ENCODE results near the gene ALK. TPM values are rescaled to one million over a fixed set of nuclear protein-coding genes. Genes with fewer than 3 reads are reported as not detected.

The ALK gene
- total RNA-seq, 1 experiment from 2014 or later, result 14.7 TPM

GRCh38 chr2:29187926-29188325 is 733.5 kb downstream of the ALK start:
- ChIA-PET POLR2A (ENCODE audit: low non-redundant PET) (no interaction called here), CTCF (no interaction called here)
- Histone ChIP-seq H3K36me3 (ENCODE audit: insufficient read depth, low read length, poor library complexity, severe bottlenecking) (no peaks in the 10 kb centered on the region), H3K9me3 (ENCODE audit: low read depth, low read length, poor library complexity, severe bottlenecking) (no peaks in the 10 kb centered on the region), H3K4me1 (ENCODE audit: insufficient read depth, low read length, poor library complexity, severe bottlenecking) (peaks cover 29% of the 10 kb centered on the region), H3K4me3 (ENCODE audit: low read depth, low read length, poor library complexity, severe bottlenecking) (no peak overlapping the region), H3K27ac (ENCODE audit: low read depth, low read length, poor library complexity, severe bottlenecking) (peak overlapping the region; percentile 86), H3K27me3 (replicated peaks; ENCODE audit: insufficient read depth, low read depth, low read length, poor library complexity) (no peaks in the 10 kb centered on the region)
- intact Hi-C loops (cut with micrococcal nuclease; ENCODE audit: unreplicated experiment), result no loop called here
- no peak for TF ChIP-seq CTCF (conservative IDR thresholded peaks at IDR 0.05; ENCODE audit: low read depth, low read length)
- TF ChIP-seq EZH2 (IDR thresholded peaks at IDR 0.05; ENCODE audit: borderline replicate concordance, low read depth, low read length, poor library complexity, severe bottlenecking), result no peak
- peak; percentile 53 for DNase-seq (ENCODE audit: low spot score)
- BruUV-seq (replicated peaks), result no TSS peak

GRCh38 chr2:29186817-29187216 is 734.6 kb downstream of the ALK start:
- Histone ChIP-seq H3K9me3 (ENCODE audit: low read depth, low read length, poor library complexity, severe bottlenecking) (no peaks in the 10 kb centered on the region), H3K36me3 (ENCODE audit: insufficient read depth, low read length, poor library complexity, severe bottlenecking) (no peaks in the 10 kb centered on the region), H3K4me3 (ENCODE audit: low read depth, low read length, poor library complexity, severe bottlenecking) (no peak overlapping the region), H3K27ac (ENCODE audit: low read depth, low read length, poor library complexity, severe bottlenecking) (peak overlapping the region; percentile 86), H3K27me3 (replicated peaks; ENCODE audit: insufficient read depth, low read depth, low read length, poor library complexity) (no peaks in the 10 kb centered on the region), H3K4me1 (ENCODE audit: insufficient read depth, low read length, poor library complexity, severe bottlenecking) (peaks cover 29% of the 10 kb centered on the region)
- CTCF ChIA-PET, result no interaction called here
- DNase-seq (ENCODE audit: low spot score), result peak; percentile 88
- POLR2A ChIA-PET (ENCODE audit: low non-redundant PET), result no interaction called here
- intact Hi-C loops (cut with micrococcal nuclease; ENCODE audit: unreplicated experiment), result no loop called here
- TF ChIP-seq EZH2 (IDR thresholded peaks at IDR 0.05; ENCODE audit: borderline replicate concordance, low read depth, low read length, poor library complexity, severe bottlenecking), result no peak
- TF ChIP-seq CTCF (conservative IDR thresholded peaks at IDR 0.05; ENCODE audit: low read depth, low read length), result no peak
- no TSS peak for BruUV-seq (replicated peaks)

GRCh38 chr2:29184531-29184930 is 736.9 kb downstream of the ALK start:
- H3K27ac ChIP-seq (ENCODE audit: low read depth, low read length, poor library complexity, severe bottlenecking), result no peak overlapping the region
- no peak for DNase-seq (ENCODE audit: low spot score)
- POLR2A ChIA-PET (ENCODE audit: low non-redundant PET), result no interaction called here
- peaks cover 26% of the 10 kb centered on the region for H3K4me1 ChIP-seq (ENCODE audit: insufficient read depth, low read length, poor library complexity, severe bottlenecking)
- no peaks in the 10 kb centered on the region for H3K27me3 ChIP-seq (replicated peaks; ENCODE audit: insufficient read depth, low read depth, low read length, poor library complexity)
- no TSS peak for BruUV-seq (replicated peaks)
- no peak for TF ChIP-seq CTCF (conservative IDR thresholded peaks at IDR 0.05; ENCODE audit: low read depth, low read length)
- TF ChIP-seq EZH2 (IDR thresholded peaks at IDR 0.05; ENCODE audit: borderline replicate concordance, low read depth, low read length, poor library complexity, severe bottlenecking), result no peak
- no peaks in the 10 kb centered on the region for H3K36me3 ChIP-seq (ENCODE audit: insufficient read depth, low read length, poor library complexity, severe bottlenecking)
- intact Hi-C loops (cut with micrococcal nuclease; ENCODE audit: unreplicated experiment), result no loop called here
- no peak overlapping the region for H3K4me3 ChIP-seq (ENCODE audit: low read depth, low read length, poor library complexity, severe bottlenecking)
- CTCF ChIA-PET, result no interaction called here
- no peaks in the 10 kb centered on the region for H3K9me3 ChIP-seq (ENCODE audit: low read depth, low read length, poor library complexity, severe bottlenecking)

Measured in A673 (cell line).